HG03095 (cell line): Measurements from ENCODE around the gene CNTFR.
"Not testable (repeated sequence)": the region's sequence is repeated elsewhere in the genome, so short reads cannot be mapped to it uniquely, and the experiment has no call there.

Experiments used
- ATAC-seq: cut with Tn5 transposase; IDR thresholded peaks from one replicate; pipeline ENCODE4 v1.9.1; 2021; ENCODE audit warnings: moderate library complexity; ENCODE audit not compliant: unreplicated experiment

CNTFR gene, protein sequence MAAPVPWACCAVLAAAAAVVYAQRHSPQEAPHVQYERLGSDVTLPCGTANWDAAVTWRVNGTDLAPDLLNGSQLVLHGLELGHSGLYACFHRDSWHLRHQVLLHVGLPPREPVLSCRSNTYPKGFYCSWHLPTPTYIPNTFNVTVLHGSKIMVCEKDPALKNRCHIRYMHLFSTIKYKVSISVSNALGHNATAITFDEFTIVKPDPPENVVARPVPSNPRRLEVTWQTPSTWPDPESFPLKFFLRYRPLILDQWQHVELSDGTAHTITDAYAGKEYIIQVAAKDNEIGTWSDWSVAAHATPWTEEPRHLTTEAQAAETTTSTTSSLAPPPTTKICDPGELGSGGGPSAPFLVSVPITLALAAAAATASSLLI

DNA sequence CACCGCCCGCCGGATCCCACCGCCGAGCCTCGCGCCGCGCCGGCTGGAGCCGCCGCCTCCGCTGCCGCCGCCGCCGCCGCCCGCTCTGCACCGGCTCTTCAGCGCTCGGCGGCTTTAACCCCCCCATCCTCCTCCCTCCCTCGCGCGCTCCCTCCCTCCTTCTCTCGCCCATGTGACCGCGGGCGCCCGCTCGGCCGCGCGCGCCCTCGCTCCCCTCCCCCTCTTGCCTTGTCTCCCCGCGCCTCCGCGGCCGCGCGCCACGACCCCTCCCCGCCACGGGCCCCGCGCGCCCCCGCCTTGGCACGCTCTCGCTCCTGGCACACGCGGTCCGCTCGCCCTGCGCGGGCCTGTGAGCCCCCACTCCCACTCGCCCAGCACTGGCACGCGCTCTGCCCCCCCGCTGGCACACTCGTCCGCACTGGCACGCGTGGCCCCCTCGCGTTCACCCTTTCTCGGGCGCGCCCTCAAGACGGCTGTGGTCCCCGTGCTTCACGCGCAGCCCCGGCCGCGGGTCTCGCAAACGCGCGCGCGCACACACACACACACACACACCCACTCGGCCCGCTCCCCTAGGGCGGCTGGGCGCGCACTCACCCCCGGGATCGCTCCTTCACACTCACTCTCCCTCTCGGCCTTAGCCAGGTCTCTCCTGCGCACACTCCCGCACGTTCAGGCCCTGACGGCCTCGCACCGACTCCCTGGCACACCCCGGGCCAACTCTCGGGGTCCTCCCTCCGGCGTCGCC is at the start of gene CNTFR:
Gene CNTFR, minus strand, starts transcription at position 89 of the 745 bp plus-strand sequence. CDS start 20,743 bp downstream, outside the sequence.
- no peak for ATAC-seq

DNA sequence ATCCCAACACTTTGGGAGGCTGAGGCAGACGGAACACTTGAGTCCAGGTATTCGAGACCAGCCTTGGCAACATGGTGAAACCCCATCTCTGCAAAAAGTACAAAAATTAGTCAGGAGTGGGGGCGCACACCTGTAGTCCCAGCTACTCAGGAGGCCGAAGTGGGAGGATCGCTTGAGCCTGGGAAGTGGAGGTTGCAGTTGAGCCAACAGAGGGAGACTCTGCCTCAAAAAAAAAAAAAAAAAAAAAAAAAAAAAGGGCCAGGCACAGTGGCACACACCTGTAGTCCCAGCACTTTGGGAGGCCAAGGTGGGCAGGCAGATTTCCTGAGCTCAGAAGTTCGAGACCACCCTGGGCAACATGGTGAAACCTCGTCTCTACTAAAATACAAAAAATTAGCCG is 49.8 kb upstream of the CNTFR start:
- not testable (repeated sequence) for ATAC-seq

DNA sequence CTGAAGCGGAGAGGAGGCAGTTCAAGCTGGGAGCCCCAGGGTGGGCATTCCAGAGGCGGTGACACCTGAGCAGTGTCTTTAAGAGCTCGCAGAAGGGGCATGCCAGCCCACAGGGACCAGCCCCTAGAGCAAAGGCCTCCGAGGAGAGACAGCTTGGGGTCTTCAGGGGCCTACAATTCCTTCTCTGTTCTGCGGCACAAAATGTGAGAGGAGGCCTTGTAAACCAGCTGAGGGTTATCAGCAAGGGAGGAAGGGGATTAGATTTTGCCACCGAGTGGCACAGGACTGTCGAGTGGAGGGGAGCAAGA is 48.6 kb upstream of the CNTFR start:
- ATAC-seq = no peak

DNA sequence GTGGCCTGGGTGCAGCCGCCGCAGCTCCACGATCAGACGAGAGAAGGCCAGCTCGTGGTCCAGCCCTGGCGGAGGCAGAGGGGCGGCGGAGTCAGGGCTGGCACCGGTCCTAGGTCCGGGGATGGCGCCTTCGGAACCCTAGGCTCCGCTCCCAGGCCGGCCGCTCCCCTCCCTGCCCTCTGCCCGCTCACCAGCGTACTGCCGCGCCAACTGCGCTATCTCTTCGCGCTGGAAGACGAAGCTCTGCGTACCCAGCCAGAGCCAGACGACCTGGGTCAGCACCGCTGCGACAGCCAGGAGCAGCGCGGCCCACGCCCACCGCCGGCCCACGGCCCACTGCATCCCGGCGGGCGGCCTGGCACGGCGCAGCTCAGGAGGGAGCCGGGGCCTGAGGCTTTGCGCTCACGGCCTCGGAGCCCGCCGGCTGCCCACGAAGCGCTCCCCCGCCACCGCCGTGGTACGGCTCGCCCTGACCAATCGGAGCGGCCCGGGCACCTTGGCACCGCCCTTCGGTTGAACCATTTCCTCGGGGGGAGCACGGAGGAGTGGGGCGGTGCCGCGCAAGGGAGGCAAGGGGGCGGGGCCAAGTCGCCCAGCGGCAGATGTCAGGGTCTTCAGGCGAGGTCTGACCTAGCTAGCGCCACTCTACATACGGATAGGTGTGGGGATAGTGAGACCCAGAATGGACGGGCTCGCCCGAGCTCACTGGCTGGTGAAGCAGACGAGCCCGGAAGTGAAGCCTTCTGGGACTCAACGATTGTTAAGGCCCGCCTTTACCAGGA is 48.0 kb upstream of the CNTFR start, which contains the start of gene SIGMAR1:
Gene SIGMAR1, minus strand, starts transcription at position 432 of the 782 bp plus-strand sequence. Its CDS starts 90 bp downstream, at position 342.
- peak; percentile 87 for ATAC-seq

DNA sequence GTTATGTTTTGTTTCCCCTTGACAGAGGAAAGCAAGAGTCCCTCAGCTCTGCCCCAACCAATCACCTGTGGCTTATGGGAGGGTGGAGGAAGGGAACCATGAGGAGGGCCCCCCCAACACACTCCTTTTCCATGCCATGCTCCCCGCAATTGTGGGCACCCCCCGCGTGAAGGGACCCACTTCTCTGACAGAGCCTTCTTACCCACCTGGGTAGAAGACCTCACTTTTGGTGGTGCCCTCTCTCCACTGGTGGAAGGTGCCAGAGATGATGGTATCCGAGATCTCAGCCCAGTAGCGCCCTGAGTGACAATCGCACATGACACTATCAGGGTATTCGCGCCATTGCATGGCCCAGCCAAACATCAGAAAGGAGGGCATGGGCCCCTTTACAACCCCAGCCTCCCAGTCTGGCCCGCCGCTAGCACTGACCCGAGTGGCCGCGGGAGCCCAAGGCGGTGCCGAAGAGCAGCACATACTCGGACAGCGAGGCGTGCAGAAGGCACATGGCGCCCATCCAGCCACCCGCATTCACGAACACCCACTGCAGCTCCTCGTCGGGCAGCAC is 47.3 kb upstream of the CNTFR start:
- peak; percentile 9 for ATAC-seq

DNA sequence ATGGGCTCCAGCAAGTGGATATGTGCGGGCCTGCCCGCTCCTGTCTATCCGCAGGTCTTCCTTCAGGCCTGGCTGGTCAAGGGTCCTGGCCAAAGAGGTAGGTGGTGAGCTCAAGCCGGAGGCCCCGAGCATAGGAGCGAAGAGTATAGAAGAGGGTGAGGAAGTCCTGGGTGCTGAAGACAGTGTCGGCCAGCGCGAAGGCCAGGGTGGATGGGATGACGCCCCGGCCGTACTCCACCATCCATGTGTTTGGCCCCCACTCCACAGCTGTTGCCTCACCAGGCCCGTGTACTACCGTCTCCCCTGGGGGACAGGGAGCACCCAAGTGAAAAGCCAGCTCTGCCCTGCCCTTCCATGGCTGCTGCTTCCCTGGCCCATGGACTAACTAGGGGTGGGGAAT is 46.0 kb upstream of the CNTFR start:
- no peak for ATAC-seq

DNA sequence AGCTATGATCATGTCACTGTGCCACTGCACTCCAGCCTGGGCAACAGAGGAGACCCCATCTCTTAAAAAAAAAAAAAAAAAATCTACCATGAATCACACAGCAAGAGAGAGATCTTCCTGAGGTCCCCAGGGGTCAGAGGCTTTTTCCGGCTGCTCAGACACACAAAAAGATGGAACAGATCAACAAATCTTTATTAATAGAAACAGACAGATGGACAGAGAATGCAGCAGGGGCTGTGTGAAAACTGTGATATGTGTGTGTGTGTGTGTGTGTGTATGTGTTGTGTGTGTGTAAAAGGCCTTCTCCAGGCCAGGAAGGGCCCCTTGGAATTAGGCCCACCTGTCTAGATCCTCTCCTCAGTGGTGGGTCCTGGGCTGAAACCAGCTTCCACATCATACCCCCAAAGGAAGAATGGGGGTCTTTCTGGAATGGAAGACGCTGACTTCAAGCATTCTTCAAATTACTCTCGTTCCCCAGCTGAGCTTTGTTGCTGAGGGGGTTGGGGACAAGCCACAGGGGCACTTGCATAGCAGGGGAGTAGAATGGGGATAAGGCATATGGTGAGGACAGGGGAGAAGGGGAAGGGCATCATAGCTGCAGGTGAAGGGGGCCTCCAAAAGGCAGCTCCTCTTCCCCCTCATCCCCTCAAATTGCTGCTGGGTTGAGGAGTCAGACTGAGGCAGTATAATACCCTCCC is 45.2 kb upstream of the CNTFR start:
- ATAC-seq = no peak

DNA sequence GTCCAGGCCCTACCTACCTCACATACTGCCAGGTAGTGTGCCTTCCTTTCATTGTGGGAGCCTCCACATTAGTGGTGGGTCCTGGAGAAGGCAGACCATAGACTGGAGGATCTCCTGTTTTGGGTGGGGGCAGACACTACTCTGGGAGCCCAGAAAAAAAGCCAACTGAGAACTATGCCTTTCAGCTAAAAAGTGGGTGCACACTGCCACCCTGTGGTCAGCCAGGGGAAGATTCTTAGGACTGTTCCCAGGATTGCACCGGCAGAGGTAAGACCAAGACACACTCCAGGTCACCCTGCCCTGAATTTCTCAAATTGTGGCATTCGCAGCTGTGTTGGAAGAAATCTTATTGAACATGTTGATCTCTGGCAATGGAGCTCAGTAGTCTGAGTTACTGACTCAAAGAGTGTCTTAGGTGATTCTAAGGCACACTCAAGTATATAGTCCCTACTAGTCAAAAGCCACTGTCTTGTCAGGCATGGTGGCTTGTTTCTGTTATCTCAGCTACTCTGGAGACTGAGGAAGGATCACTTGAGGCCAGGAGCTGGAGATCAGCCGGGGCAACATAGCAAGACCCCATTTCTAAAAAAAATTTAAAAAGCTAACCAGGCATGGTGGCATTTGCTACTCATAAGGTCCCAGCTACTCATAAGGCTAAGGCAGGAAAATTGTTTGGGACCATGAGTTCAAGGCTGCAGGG is 44.5 kb upstream of the CNTFR start:
- no peak for ATAC-seq

DNA sequence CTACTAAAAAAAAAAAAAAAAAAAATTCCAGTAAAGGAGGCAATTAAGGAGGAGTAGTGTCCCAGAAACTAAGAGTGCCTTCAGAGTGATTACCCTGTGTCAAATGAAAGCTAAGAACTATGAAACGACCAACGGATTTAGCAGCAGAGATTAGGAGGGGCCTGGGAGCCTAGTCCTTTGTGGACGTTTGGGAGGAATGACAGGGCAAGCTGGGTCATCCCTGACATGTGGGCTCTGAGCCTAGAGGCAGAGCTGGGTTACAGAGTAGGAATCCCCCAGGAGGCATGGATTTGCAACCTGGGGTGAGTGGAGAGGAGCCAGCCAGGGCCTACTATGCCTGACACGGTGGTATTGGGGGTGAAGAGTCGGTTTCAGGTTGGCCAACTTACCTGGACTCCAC is 43.6 kb upstream of the CNTFR start:
- ATAC-seq = no peak

DNA sequence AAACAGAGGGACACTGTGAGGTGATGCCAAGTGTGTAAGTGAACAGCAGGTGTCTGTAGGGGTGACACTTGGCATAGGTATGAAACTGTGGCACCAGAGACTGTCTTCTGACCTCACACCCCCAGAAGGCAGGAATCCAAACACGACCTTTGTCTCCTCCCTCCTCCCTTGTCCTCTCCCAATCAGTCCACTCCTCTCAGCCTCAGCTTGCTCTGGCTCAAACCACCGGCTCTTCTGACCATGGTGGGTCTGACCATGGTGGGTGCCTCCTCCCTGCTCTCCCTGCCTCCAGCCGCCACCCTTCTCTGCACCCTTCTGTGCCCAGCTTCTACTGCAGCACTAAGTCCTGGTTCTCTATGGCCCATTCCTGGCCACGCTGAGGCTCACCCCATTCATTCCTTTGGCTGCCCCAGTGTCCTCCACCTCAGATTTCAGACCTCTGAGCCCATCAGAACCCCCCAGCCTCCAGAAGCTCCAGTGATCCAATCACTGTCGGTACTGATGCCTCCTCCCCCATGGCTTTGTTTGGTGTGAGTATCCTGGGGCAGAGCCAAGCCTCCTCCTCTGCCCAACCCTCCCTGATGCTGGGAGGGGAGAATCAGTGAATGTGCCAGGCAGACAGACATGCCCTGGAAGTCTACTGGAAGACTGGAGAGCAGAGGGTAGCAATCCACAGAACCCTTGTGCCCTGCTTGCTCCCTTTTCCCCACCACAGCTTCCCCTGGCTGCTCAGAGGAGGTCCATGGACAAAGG is 41.1 kb upstream of the CNTFR start:
- no peak for ATAC-seq

DNA sequence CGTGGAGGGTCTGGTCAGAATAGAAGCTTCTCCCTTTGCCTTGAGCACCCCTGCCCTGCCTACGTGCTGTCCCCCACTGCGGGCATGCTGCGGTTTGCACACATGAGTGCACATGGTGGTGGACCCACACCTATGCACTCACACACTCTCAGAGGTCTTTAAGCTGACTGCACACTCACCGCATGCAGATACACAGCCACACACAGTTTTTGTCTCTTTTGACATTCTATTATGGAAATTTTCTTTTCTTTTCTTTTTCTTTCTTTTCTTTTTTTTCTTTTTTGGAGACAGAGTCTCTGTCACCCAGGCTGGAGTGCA is 39.9 kb upstream of the CNTFR start:
- ATAC-seq = no peak

DNA sequence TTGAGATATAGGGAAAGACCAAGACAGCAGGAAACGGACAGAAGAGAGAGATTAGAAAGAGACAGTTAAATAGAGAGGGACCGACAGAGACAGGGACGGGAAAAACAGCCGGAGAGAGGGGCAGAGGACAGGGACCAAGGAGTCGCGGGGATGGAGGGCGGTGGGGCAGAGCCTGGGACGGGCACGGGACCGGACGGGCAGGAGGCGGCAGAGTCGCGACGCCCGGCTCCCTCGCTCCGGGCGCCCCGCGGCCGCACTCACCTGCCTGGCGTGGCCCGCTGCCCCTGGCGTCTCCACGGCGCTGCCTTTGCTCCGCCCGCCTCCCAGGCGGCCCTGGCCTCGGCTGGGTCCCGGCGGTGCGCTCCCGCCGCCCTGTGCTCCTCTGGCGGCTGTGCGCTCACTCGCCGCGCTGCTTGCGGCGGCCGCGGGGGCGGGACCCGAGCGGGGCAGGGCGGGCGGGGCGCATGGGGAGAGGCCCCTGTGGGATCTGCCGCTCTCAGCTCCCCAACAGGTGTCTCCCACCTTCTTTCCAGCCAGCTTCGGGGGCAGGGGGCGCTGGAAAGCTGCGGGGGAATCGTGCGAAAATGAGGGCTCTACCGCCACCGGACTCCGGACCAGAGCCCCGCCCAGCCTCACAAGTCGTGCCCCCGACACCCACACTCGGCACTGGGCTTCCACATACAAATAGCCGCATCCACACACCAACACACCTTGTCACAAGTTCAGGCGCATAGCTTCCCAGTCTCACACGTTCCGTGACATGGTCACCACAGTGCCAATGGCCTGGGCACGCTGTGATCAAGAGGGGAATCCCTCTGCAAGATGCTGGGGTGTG is 39.3 kb upstream of the CNTFR start, which contains the start of gene ARID3C:
Gene ARID3C, minus strand, starts transcription at position 411 of the 835 bp plus-strand sequence. CDS start 1,052 bp downstream, outside the sequence.
- ATAC-seq = no peak

DNA sequence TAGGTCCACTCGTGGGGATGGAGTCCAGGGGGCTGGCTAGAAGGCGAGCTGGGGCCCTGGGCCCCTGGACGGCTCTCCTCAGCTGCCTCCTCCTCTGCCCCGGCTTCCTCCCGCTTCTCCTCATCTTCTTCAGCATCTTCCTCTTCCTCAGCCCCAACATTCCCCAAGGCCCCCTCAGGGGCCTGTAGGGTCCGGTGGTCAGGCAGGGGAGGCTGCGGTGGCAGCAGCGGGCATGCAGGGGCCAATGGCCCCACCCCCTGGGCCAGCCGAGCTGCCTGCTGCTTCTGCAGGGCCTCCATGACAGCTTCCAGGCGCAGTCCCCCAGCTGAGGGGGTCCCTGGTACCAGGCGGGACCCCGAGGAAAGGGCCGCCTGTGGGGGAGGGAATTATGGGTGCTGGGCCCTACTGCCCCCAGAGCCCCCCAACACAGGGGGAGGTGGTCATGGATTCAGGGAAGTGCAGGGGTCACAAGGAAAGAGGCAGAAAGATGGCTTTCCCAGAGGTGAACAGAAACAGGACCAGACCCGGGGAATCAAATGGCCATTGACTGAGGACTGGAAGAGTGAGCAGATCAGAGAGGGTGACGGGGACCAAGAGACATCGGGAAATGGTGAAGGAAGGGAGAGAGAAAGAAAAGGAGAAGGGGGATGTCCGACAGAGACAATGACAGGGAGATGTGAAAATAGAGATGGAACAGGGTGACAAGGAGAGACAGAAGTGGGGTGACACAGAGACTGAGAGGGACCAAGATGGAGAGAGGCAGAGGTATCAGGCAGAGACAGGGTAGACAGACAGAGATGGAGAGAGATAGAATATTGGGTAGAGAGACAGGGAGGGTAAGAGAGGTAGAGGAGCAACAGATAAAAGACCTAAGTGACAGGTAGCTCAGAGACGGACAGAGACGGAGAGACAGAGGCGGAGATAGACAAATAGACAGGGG is 38.5 kb upstream of the CNTFR start:
- ATAC-seq = no peak

DNA sequence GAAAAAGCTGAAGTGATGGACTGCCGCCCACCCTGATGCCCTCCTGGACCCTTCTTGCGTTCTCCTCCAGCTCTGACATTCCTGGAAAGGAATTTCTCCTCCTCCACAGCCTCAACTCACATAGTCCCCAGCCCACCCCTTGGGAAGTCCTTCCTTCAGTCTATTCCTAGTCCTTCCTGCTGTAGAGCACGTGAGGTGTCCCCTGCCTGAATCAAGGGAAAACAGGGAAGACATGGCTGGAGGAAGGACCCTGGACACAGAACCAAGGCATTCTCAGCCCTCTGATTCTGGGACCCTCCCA is 35.6 kb upstream of the CNTFR start:
- ATAC-seq = no peak

DNA sequence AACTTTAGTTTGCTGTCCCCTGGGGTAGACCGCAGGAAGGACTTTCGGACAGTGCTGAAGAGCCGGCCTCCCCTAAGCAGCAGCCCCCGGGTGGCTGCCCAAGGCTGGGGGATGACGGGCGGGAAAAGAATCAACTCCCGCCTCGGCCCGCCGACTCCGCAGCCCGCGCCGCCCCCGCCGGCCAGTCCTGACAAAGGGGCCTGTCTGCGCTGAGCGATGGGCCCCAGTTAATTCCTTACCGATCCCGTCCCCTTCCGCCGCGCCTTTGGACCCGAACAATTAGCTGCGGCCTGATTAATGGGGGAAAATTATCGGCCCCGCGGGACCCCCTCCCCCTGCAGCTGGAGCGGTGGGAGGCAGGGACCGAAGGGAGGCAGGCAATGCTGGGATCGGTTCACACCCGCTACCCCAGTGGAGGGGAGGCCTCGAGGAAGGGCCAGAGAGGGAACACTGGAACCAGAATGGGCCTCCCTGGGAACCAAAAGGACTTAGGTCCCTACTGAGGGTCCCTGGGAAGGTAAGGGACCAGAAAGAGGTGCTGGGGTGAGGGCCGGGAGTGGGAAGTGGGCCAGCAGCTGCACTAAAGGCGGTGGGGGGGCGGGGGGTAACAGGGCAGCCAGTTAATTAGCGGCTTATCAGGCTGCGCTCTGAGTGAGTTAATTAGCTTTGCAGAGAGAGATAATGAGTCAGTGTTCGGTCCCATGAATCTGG is 35.1 kb upstream of the CNTFR start:
- no peak for ATAC-seq

DNA sequence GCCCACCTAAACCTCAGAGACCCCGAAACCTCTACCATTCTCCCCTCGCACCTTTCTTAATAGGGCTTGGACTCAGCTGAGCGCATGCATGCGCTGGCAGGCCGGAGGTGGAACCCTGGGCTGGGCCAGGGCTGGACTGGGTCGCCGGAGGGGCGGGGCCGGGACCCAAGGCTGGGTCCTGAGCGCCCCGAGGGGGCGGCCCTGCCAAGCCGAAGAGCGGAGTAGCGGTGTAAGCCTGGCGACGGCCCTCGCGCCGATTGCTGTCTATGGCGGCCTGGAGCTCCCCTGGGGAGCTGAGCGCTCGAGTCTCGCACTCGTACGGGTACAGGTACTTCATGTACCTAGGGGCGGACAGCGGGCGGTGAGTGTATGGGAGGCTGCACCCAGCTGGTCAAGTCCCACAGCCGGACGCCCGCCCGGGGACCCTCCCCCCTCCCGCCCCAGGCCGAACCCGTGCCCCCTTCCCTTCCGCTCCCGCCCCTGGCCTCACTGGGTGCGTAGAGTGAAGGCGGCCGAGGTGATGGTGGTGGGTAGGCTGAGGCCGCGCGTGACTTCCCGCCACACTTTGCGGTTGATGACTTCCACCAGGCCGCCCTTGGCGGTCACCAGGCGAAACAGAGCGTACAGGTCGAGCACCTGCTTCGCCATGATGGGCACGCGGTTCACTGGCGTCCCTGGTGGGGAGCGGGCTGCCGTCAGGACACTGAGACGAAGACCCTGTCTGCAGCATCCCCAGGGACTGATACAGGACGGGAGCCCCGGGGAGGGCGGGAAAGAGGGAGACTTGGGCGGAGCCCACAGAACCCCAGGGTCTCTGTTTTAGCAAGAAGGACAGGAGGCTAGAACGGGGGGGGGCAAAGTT is 34.1 kb upstream of the CNTFR start:
- ATAC-seq = no peak
